ENCODE data around the gene CEP170B.

GRCh38 chr14:104929268-104930230 is 64.5 kb downstream of the CEP170B start:
- TF ChIP-seq REST (IDR thresholded peaks at IDR 0.05; ENCODE audit: low read depth) (no peak), YY1 (IDR thresholded peaks at IDR 0.05; ENCODE audit: low read depth) (no peak), EP300 (IDR thresholded peaks at IDR 0.05; ENCODE audit: borderline replicate concordance) (no peak), USF1 (IDR thresholded peaks at IDR 0.05) (no peak), NFIC (IDR thresholded peaks at IDR 0.05) (no peak)
